GM21528 (cell line): Measurements from ENCODE around the gene BDH2.

Source experiments
- ATAC-seq: cut with Tn5 transposase; IDR thresholded peaks from one replicate; pipeline ENCODE4 v1.9.1; 2021; ENCODE audit warnings: mild to moderate bottlenecking, moderate library complexity; ENCODE audit not compliant: unreplicated experiment, low FRiP score

BDH2 gene

DNA sequence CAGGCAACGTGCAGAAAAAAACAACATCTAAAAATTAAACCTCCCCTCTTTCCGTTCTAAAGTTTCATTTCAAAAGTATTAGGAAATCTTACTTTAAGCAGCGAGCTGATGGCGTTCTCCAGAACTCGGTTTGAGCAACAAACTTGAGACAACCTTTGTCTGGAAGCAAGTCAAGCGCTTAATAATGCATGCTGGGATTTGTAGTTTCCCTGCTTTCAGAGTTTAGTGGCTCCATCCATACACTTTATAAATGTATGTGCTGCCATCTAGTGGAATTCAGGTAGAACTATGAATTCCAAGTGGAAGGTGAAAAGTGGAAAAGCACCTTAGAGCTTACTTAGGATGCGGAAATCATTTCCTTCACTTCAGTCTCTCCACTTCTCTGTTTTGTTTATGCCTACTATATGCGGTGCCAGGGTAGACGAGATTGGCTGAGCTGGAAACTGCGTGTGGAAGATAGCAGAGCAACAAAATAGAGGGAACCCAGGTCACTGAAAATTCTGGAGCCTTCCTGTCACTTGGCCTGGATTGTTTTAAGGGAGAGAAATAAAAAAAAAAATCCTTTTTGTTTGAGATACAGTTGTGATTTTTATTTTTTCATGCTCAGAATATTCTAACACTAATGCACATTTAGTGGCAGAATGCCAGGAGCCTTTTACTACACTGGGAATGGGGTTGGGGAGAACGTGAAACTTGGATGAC is at the start of gene BDH2:
TSS of gene BDH2 (minus strand) at position 144 of the 702 bp plus-strand sequence. CDS start 3,580 bp downstream, outside the sequence.
- ATAC-seq: peak; percentile 93

DNA sequence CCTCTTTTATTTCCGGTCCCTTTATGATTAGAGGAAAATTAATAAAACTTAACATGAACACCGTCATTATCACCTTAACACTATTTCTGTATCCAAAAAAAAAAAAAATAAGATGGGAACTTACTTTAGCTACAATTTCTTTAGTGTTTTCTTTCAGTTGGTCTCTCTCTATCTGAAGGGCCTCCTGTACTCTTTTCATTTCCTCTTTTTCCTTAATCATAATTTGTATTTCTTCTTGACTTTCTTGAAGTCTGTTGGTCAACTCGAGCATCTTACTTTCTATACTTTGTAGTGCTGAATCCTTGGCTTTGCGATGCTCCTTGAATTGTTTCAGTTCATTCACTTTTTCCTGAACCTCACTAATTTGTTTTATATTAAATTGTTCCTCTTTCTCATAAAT is 45.3 kb upstream of the BDH2 start:
- no peak for ATAC-seq

DNA sequence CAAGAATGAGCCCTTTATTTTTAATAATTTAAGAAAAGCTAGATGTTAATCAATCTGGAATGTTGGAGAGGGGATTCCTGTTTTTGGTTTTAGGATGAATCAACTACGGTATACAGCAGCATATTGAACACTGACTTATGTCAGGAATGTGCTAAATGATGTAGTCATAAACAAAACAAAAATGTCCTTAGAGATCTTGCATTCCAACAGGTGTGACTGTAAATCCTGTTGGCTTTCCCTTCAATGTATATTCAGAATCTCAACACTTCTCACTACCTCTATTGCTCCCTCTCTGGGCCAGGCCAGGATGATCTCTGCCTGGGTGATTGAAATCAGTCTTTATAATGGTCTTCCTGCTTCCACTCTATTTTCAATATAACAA is 37.8 kb upstream of the BDH2 start:
- no peak for ATAC-seq

DNA sequence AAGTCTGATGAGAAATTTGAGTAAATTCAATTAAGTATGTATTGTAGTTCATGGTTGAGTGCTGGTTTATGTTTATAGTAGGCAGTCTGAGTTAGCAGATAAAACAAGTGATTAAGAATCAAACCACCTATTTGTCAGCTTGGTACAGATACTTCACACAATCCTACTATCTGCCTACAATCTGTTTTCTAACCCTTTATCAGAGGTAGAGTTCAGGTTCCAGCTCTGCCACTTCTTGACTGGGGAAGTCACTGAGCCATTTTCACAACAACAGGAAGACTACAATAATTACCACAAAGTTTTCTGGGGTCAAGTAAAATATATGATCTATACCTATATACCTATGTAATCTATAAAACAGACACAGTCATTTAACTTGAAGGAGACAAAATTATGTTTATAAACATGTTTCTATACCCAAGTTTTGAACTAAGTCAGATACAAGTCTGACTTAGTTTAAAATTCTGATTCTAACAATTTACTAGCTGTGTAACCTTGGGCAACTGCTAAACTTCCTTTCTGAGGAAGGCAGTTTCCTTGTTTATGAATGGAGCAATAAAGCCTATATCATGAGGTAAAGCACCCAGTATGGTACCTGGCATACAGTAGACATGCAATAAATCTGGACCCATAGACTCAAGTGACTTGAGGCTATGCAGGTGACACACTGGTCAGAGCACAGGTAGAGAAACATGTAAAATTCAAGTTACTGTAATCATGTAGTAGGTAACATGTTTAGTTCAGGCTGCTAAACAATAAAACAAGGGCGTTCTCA is 37.2 kb upstream of the BDH2 start:
- ATAC-seq: no peak

DNA sequence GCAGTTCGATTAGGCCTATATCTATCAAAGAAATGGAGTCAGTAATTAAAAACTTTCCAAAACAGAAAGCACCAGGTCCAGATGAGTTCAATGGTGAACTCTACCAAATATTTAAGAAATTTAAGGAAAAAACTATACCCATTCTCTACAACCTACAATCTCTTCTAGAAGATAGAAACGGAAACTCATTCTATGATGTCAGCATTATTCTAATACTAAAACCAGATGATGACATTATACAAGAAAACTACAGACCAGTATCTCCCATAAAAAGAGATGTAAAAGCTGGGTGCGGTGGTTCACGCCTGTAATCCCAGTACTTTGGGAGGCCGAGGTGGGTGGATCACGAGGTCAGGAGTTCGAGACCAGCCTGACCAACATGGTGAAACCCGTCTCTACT is 29.5 kb upstream of the BDH2 start:
- no peak for ATAC-seq

DNA sequence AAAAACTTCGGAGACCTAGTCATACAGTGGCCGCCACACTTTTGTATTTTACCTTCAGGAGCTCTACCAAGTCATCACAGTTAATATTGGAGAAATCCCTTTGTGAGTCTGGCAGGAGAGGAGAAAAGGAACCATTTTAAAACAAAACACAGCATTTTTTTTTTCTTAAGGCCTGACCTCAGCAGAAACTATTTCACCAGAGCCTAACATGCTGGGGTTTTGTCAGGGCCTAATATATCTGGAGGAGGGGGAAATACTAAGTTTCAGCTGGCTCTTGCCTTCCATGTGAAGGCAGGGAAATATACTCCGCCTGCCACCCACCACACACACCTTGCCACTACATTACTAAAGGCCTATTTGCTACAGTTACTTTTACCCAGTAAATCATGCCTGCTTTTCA is 26.5 kb upstream of the BDH2 start:
- no peak for ATAC-seq

DNA sequence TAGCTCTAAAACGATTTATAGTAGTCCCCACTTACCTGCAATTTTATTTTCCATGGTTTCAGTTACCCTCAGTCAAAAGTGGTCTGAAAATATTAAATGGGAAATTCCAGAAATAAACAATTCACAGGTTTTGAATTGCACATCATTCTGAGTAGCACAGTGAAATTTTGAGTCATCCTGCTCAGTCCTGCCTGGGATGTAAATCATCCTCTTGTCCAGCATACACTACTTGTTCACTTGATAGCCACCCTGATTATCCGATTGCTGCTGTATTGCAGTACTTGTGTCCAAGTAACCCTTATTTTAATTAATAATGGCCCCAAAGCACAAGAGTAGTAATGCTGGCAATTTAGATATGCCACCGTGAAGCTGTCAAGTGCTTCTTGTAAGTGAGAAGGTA is 23.5 kb upstream of the BDH2 start:
- no peak for ATAC-seq

DNA sequence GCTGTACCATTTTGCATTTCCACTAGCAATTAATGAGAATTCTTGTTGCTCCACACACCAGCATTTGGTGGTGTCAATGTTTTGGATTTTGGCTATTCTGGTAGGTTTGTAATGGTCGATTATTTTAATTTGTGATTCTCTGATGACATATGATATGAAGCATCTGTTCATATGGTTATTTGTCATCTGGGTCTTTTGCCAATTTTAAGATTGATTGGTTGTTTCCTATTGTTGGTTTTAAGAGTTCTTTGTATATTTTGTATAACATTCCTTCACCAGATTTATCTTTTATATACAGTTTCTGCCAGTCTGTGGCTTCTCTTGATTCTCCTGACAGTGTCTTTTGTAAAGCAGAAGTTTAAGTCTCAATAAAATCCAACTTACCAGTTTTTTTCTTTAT is 18.5 kb upstream of the BDH2 start:
- no peak for ATAC-seq

DNA sequence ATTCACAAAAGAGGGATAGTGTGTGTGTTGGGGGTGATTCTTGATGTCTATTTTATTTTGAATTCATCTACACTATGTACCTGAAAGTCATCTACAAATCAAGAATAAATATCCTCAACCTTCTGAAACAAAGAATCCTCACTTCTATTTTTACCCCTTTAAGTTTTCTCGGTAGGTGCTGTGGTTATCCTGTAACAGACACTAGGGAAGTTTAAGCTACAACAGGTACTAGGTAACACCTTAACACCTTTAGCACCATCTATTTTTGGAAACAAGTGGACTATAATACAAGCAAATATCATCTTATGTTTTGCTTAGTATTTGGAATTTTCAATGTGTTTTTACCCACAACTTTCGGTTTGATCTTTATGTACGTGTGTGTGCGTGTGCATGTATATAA is 12.0 kb upstream of the BDH2 start:
- ATAC-seq: no peak

DNA sequence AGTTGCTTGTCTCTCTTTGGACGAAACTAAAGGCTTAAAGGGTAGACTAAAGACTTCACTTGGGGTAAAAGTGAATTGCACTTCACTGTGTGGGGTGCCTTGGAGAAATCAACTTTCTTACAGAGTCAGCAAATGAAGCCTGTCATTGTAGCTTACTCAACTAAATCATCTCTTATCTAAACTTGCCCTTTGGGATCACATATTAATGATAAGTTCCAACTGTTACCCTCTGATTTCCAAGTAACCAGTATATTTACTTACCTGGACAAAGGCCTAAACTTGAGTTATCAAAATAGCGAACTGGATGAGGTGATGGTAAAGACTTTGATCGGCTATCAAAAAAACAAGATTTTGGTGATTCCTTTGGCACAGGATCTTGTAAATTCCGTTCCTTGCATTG is 8.9 kb upstream of the BDH2 start:
- ATAC-seq: no peak

DNA sequence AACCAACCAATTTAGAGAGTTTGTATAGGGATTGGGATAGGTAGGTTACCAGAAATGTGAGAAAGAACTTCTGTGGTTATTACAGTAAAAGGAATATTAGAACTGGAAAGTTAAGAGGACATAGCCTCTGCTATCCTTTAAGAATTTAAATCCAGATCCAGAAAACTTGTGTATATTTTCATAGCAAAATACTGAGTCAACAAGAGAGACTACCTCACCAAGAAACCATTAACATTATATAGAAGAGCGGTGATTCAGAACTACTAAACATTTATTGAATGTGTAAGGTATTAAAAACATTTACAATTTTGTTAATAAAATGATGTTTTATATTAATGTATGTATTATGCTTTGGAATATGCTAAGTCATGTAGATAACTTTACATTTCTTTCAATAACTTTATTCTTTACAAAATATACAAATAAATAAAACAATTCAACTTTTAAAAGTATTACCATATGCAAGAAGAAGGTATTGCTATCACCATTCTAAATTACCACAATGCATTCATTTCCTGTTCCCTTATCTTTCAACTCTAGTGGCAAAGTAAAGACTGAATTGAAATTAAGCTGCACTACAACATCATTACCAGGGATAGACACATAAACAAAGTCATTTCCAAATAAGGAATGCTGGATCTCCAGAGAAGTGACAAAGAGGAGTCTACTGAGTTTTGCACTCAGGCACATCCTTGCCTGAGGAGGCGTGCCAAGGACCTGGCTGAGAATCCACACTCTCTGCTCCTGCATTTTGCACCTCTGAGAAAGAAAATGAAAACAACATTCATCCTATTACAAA is 6.1 kb upstream of the BDH2 start:
- ATAC-seq: no peak

DNA sequence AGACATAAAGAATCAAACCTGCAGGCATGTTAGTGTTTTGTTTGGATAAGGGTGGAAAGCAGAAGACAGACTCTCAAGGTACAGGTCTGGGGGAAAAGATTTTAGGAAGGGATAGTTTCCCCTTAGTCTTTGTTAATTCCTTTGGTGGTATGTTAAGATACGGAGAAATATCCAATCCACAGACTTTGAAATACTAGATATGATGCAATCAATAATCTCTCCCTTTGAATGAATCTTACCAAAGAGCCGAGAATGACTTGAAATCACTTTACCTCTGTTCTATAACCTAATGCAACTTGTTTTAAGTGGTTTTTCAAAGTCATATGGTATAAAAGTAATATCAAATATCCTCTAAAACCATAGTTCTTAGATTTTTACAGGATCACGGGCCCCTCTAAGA is 5.3 kb upstream of the BDH2 start:
- no peak for ATAC-seq

DNA sequence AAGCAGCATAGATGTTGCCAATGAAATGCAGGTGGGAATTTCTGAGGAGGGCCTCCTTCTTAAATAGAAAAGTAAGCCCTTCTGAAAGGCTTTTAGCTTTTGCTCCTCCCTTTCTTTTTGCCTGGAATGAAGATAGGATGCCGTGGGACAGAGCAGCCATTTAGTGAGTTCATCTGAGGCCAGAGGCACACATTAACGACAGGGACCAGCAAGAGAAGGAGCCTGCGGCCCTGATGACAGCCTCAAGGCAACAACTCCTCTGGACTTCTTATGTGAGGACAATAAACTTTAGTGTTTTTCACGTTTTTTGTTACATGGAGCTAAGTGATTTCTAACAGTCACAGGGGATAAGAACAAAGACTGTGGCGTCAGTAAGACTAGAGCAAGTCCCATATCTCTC is 1.1 kb upstream of the BDH2 start:
- no peak for ATAC-seq

DNA sequence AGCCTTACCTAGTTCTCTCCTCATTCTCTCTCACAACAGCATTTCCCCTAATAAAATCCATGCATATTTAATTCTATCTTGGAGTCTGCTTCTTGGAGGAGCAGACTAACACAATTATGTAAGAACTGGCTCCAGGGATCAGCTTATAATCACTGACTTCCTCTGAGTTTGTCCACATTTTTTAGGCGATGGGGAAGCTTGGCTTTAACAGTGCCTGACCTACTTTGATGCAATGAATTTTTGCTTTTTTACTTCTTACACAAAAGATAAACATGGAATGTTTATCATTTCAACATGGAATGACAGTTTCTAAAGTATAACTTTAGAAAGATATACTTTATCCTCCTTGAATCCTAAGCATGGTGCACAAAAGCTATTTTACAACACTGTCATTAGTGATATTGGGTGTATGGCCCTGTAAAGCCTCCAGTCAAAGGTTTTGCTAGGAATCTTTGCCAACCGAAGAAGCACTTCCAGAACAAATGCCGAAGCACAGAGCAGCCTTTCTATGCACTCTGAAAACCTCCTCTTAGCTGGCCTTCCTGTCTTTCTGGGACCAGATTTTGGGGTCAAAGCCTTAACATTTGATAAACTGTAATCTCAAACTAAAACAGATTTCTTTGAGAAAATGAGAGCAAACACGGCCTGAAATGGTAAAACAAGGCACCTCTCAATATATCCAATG is 736 bp downstream of the BDH2 start:
- no peak for ATAC-seq

DNA sequence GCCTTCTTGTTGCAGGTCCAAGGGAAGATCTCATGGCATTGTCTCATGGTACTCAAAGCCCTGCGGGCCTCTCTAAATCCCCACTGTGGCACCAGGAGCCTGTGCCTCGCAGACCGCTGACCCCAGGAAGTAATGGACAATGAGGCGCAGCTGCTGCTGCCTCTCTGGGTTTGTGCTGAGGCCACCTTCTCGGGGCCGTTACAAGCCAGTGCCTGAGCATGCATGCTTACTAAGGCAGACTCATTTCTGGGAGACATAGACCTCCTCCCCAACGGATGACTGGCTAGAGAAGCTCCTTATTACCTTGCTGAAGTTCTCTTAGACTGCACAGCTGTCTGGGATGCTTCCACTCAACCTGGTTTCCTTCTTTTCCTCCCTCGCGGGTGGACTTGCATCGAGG is 1.3 kb downstream of the BDH2 start:
- no peak for ATAC-seq

DNA sequence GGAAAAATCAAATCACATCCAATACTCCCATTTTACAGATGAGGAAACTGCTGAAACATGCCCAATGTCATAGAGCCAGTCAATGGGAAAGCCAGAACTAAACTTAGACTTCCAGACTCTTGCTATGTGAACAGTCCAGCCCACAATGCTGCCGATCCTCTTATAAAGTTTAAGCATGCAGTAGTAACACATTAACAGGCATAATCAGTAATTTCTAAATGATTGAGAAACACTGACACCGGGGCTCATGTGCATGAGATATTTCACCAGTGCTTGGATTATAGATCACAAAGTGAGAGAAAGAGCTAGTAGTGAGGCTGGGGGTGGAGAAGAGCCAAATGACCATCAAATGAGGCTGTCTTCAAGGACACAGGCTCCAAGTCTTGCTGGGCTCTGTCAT is 2.5 kb downstream of the BDH2 start:
- no peak for ATAC-seq

DNA sequence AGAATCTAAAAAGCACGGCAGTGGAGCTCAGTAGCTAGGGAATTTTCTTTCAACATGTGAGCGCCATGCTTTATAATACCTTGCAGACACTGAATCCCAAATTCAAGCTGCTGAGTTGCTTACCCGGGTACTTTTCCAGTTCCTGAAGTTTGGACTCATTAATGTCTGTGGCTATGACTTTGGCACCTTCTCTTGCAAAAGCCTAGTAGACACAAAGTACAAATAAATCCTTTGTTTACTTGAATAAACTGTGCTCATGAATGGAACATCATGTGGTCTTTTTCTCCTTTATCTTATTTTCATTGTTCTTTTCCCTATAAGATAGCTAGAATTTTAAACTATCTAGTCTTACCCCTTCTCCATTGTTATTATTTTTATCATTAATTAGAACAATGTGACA is 4.6 kb downstream of the BDH2 start:
- no peak for ATAC-seq

DNA sequence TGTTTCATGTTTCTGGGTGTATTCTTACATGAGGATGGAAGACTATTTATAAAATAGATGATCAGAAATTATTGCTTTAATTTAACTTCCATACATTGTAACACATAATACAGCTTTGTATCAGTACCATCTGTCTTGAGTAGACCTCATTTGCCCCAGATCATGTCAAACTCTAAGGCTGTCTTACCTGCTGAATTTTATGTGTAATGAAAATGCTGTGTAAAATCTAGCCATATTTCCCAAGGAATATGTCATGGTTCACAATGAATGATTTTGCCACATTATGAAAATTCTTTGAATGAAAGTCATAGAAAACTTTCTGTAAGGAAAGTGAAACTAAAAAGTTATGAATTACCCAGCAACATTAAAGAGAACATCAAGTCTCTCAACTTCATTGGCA is 7.4 kb downstream of the BDH2 start:
- no peak for ATAC-seq

DNA sequence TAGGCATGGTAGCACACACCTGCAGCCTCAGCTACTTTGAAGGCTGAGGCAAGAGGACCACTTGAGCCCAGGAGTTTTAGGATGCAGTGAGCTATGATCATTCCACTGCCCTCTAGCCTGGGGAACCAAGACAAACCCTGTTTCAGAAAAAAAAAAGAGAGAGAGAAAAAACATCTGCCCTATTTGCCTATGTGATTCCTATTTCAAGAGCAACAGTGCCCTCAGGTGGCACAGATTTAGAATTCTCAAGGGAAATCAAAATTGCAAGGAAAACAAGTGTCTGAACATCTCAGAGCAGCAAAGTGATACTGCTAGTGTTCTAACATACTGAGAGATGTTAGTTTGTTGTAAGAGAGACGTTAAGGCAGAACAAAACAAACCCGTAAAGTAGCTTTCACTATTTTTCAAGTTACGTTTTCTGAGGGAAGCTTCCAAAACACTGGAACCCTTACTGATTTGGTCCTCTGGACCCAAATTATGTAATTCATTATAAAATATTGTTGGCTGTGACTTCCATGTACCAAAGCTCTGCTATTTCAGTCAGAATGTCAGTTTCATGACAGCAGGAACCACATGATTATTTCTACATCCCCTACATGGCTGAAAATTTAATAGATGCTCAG is 7.9 kb downstream of the BDH2 start:
- peak; percentile 83 for ATAC-seq

DNA sequence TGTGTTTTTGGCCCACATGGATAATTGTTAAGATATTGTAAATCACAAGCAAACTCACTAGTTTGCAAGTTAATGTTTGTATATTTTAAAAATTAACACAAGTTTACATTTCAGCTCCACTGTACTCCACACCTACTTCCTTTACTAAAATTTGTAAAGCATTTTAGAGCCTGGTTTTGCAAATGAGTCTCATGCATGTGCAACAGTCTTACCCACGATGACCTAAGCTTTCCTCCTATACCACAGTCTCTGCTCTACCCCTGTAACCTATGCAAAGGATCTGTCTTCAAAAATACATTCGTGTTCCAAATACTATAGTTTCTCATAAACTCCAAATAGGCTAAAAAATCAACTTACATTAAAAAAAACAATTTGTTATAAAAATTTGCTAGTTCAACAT is 10.2 kb downstream of the BDH2 start:
- ATAC-seq: no peak
